NCI-H2171 treated with DMSO at 0.1 percent for 48 hours (cell line): ENCODE data around the gene MX2.

Experiments used
- DNase-seq: peaks from one replicate; lab custom pipeline; 2025; lab: John Stamatoyannopoulos, UW

Gene MX2

DNA sequence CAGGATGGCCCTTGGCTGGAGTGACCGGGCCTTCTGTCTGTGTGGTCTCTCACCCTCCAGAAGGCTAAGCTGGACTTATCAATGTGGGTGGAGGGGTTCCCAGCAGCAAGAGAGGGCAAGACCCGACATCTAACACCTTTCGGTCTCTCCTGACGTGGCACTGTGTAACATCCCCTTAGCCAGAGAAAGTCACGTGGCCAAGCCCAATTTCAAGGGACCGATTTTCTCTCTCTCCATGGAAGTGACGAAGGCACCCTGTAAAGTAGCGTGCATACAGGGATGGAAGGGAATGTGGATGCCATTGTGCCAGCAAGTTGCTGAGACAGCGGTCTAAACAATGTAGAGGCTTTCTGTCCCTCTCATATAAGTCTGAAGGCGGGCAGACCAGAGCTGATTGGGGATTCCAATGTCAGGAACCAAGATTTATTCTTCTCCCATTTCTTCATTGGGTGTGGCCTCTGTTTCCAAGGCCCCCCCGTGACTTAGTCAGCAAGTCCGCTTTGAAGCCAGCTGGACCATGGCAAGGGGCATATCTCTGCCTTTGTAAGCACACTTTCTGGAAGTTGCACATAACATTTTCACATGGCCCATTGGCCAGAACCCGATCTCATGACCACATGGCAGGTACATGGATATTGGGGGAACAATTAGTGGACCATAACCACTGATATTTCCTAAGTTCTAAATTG is 76.7 kb downstream of the MX2 start:
- DNase-seq, result no peak

- DNase-seq, result no peak
Observed at GRCh38 chr21:41439248-41439647, 77.4 kb downstream of the MX2 start.

DNA sequence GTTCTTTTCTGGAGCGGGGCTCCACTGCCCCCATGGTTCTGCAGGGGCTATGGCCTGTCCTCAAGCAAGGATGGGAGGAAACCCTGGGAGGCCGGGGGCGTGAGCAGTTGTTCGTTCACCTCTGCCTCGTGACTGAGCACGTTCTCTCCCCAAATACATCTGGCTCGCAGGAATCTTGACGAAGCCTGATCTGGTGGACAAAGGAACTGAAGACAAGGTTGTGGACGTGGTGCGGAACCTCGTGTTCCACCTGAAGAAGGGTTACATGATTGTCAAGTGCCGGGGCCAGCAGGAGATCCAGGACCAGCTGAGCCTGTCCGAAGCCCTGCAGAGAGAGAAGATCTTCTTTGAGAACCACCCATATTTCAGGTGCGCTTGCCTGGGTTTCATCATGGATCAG is 79.7 kb downstream of the MX2 start:
- DNase-seq, result no peak

- no peak for DNase-seq
Observed at GRCh38 chr21:41442481-41443186, 80.8 kb downstream of the MX2 start.

DNA sequence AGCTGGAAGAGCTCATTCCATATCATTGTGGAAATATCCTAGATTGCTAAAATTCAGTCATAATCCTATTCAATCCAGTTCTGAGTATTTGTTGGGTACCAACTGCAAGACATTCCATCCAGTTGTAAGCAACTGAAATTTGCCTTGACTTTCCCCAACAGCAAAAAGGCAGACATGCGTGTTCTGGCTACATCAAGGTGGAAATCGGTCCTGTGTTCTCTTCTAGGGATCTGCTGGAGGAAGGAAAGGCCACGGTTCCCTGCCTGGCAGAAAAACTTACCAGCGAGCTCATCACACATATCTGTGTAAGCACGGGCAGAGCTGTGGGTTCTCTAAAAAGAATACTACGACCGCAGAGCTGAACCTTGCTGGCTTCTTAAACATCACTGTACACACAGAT is 81.7 kb downstream of the MX2 start:
- DNase-seq, result no peak

DNA sequence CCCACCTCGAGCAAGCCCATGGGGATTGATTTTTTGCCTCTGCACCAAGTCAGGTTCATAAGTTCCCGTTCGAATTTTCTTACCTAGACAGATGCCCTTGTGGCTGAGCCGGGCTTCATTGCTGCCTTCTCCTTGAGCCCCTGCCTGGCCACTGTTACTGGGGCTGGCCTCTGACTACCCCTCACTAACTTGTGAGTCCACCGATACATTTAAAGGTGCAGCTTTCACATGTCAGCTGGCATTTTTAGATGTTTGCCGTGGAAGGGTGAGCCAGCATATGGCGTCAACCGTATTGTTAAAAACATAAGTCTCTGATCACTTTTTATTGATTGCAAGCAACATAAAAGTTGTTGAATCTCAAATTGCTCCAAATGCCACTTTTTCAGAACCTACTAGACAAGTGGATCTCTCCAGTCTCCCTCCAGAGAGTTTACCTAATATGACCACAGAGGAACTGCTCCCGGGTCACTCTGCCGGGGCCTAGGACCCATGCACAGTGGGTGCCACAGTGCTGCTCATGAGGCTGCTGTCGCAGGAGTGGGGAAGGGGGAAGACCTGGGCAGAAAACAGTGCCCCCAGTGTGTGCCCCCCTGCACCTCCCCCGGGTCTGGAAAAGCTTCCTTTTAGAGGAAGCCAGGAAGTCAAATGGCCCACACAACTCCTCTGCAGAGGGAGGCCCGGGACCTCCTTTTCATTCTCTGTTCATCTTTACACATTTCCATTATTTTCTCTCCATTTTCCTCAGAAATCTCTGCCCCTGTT is 83.1 kb downstream of the MX2 start:
- no peak for DNase-seq

DNA sequence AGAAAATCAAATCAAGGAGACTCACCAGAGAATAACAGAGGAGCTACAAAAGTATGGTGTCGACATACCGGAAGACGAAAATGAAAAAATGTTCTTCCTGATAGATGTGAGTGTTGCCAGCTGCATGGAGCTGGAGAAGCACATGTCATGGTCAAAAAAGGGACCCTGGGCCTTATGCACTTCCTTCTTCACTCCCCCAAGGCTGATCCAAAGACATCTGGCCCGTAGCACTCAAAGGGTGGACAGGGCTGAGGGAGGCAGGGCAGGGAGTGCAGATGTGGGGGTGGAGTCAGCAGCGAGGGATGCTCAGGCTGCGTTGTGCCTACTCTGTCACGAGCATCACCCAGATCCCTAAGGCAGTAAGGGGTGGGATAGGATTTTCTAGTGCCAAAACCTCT is 83.6 kb downstream of the MX2 start:
- no peak for DNase-seq

GRCh38 chr21:41446586-41446985 is 84.8 kb downstream of the MX2 start:
- DNase-seq, result no peak

DNA sequence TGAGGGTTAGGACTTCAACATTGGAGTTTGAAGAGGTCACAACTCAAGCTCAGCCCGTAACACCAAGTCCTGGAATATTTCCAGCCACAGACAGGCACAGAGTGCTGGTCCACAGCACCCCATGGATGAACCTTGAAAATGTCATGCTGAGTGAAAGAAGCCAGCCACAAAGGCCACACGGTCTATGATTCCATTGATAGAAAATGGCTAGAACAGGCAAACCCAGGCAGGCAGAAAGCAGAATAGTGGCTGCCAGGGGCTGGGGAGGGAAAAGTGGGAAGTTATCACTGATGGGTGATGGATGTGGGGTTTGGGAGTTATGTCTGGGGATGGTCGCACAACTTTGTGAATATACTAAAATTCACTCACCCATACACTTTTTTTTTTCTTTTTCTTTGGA is 85.5 kb downstream of the MX2 start:
- no peak for DNase-seq

- no peak for DNase-seq
Observed at GRCh38 chr21:41449613-41450012, 87.8 kb downstream of the MX2 start.

GRCh38 chr21:41451753-41452676 is 90.2 kb downstream of the MX2 start:
- DNase-seq, result no peak

DNA sequence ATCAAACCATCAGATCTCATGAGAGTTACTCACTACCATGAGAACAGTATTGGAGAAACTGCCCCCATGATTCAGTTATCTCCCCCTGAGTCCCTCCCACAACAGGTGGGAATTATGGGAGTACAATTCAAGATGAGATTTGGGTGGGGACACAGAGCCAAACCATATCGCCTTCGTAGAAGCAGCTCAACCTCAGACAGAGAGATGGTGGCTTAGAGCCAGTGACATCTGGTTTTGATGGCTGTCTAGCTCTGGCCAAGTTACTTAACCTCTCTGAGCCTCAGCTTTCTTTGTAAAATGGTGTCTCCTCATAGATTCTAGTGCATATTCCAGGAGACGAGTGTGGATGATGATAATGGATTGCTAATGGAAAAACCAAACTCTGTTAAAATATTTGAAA is 91.4 kb downstream of the MX2 start:
- no peak for DNase-seq

DNA sequence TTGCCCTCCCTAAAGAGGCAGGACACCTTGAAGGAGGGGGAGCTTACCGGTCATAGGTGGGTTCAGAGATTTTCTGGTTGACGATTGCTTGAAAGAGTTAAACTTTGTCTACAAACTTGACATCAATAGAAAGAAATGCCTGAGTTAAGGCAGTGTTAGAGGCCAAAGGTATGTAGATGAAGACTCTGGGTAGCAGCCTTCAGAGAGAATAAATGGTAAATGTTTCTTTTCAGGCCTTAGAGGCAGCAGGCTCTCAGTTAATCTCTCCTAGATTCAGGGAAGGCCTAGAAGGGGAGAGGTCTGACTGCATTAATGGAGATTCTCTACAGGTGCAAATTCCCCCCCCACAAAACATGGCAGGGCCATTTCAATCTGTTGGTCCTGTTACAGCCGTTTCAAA is 91.9 kb downstream of the MX2 start:
- DNase-seq, result no peak

- no peak for DNase-seq
Observed at GRCh38 chr21:41458121-41458520, 96.3 kb downstream of the MX2 start.

- DNase-seq, result no peak
Observed at GRCh38 chr21:41458559-41458958, 96.7 kb downstream of the MX2 start.
